GM06990 (cell line): ENCODE data around the gene TUBE1.

Experiments
- DNase-seq: peaks from one replicate; pipeline ENCODE4 v3.0.0-alpha.2; 2011; ENCODE audit not compliant: insufficient read length; ENCODE audit errors: extremely low read depth
- H3K27me3 ChIP-seq: replicated peaks from 2 replicates; pipeline ENCODE4 v1.6.0; 2011; ENCODE audit warnings: low read length; ENCODE audit not compliant: control insufficient read depth, insufficient read depth
- H3K36me3 ChIP-seq: 2 replicates; pipeline ENCODE4 v1.5.1; 2011; ENCODE audit warnings: low read length; ENCODE audit not compliant: control insufficient read depth, insufficient read depth
- H3K4me3 ChIP-seq: replicated peaks from 2 replicates; pipeline ENCODE4 v1.5.1; 2011; ENCODE audit warnings: low read depth, mild to moderate bottlenecking, control low read depth, low read length
- CTCF ChIP-seq: IDR thresholded peaks from 2 replicates; pipeline ENCODE4 v1.5.1; 2011; ENCODE audit warnings: low read length, control low read depth, mild to moderate bottlenecking, inconsistent platforms; ENCODE audit not compliant: insufficient read depth, poor library complexity, severe bottlenecking

Gene TUBE1

DNA sequence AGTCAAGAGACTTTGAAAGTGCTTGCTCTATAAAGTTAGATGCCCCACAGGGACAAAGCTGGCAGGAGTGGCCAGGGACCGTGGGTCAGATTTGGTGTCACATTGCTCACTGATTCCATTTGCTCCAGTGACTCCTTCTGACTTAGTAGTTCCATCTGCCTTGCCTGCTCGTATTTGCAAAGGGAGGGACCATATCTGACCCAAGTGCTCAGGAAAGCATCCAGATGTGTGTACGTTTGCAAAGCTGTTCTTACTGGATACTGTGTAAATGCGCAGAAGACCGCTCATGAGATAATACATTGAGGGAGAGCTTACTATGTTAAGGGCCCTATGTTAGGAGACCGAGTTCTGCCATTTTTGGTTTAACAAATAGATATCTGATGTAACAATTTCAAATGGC is 54.6 kb downstream of the TUBE1 start:
- Histone ChIP-seq H3K36me3 (no peaks in the 10 kb centered on the region), H3K4me3 (no peak overlapping the region), H3K27me3 (no peaks in the 10 kb centered on the region)
- no peak for DNase-seq
- TF ChIP-seq CTCF = no peak

- Histone ChIP-seq H3K4me3 (no peak overlapping the region), H3K27me3 (no peaks in the 10 kb centered on the region), H3K36me3 (no peaks in the 10 kb centered on the region)
- TF ChIP-seq CTCF = no peak
- no peak for DNase-seq
Observed at GRCh38 chr6:112031960-112032359, 55.3 kb downstream of the TUBE1 start.

- no peak for DNase-seq
- TF ChIP-seq CTCF = no peak
- H3K27me3 ChIP-seq = no peaks in the 10 kb centered on the region
- H3K36me3 ChIP-seq = no peaks in the 10 kb centered on the region
- no peak overlapping the region for H3K4me3 ChIP-seq
Observed at GRCh38 chr6:112030961-112031660, 56.2 kb downstream of the TUBE1 start.

- no peak for DNase-seq
- Histone ChIP-seq H3K27me3 (no peaks in the 10 kb centered on the region), H3K4me3 (no peak overlapping the region), H3K36me3 (no peaks in the 10 kb centered on the region)
- TF ChIP-seq CTCF = no peak
Observed at GRCh38 chr6:112030206-112030960, 56.9 kb downstream of the TUBE1 start.

- no peak overlapping the region for H3K4me3 ChIP-seq
- DNase-seq = no peak
- H3K27me3 ChIP-seq = no peaks in the 10 kb centered on the region
- peak; percentile 84 for TF ChIP-seq CTCF
- no peaks in the 10 kb centered on the region for H3K36me3 ChIP-seq
Observed at GRCh38 chr6:112029045-112029822, 58.0 kb downstream of the TUBE1 start.
